T-helper 1 cell (primary cell): ENCODE results near the gene RPL18.

Experiments used
- DNase-seq, 5 donors: peaks; one replicate each; pipeline ENCODE4 v3.0.0-alpha.2; 2012 to 2020

Gene RPL18

DNA sequence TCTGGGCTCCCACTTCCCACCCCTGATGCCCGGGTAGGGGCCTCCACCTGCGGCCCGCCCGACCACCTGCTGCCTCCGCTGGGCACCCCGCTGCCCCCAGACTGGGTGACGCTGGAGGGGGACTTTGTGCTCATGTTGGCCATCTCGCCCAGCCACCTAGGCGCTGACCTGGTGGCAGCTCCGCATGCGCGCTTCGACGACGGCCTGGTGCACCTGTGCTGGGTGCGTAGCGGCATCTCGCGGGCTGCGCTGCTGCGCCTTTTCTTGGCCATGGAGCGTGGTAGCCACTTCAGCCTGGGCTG lies 10.3 kb upstream of the RPL18 start:
- DNase-seq = no peak

- DNase-seq = no peak
Measured at GRCh38 chr19:48628486-48629296, 9.7 kb upstream of the RPL18 start.

GRCh38 chr19:48627865-48628314 lies 8.9 kb upstream of the RPL18 start:
- DNase-seq = no peak

- no peak for DNase-seq
Measured at GRCh38 chr19:48627201-48627864, 8.4 kb upstream of the RPL18 start.

GRCh38 chr19:48625891-48626327 lies 6.9 kb upstream of the RPL18 start:
- DNase-seq = no peak

GRCh38 chr19:48624791-48625723 lies 6.1 kb upstream of the RPL18 start:
- DNase-seq = no peak

DNA sequence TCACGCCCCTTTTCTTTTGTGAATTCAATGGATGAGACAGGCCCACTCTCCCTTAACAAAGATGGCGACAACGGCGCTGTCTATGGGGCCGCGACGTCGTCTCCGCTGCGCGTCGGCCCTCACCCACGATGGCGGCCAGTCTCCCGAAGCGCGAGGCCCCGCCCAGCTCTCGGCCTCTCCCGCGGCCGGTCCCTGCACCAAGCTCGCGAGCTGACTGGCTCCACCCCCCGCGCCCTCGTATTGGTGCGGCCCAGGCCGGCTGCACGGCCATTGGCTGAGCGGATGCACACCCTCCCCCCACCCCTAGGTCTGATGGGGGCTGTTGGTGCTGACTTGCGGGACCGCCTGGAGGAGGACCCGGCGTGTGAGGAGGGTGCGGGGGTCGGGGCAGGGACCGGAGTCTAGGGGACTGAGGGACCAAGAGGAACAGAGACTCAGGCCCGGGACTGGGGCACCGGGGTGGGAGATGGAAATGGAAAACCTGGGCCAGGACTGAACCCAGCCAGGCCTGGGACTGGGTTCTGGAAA lies 5.2 kb upstream of the RPL18 start:
- peak; percentile 87 to 98 (median 89) for DNase-seq

DNA sequence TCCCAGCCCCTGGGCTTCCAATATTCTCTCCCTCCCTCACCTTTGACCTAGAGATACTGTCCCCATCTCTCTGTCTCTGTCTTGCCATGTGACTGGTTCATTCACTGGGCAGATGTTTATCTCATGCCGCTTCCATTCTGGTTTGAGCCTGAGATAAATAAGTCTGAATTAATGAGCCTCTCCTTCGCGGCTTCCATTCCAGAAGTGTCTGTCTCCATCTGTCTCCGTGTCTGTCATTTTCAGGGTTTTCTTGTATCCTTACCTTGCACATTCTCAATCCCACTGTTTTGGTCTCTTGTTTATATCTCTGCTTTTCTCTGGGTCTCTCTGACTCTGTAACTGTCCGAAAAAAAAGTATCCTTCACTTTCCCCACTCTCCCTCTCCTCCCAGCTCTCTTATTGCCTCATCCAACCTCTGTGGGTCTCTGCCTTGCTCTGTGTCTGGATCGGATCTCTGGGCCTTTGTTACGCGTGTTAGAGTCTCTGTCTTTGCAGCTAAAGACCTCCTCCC lies 4.6 kb upstream of the RPL18 start:
- DNase-seq = no peak

DNA sequence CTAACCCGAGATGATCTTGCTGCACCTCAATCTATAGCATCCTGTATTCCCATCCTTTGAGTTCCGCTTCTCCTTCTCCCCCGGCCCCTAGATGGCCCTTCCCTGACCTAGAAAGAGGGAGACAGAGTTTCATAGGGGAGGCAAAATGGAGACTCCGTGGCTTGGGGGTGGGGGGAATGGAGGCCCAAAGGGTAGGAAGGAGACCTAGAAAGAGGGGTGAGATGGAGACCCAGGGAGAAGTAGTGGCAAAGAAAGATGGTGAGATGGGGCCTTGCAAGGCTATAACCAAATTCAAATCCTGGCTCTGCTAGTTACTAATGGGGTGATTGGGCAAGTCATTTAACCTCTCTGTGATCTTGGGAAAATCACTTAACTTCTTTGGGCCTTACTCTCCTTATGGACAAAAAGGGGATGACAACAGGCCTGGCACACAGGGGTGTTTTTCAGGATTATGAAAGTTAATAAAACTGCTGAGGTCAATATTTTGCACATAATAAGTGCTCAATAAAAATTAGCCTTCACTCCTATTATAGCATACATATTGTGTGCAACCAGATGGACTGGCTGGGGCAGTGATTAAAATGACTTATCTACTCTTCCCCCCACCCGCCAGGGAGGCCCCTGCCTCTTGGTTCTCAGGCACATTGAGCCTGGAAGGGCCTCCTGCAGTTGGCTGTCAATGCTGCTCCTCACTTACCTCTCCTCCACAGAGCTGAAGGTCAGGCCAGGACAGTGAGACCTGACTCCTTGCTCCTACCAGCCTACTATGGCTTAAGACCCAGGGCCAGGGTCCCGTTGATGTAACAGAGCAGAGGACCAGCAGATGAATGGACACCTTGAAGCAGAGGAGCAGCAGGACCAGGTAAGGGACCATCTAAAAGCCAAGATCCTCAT lies 961 bp upstream of the RPL18 start:
- no peak for DNase-seq

- no peak for DNase-seq
Measured at GRCh38 chr19:48618278-48618915, 581 bp downstream of the RPL18 start.

- DNase-seq = no peak
Measured at GRCh38 chr19:48617146-48617937, 1.6 kb downstream of the RPL18 start.

DNA sequence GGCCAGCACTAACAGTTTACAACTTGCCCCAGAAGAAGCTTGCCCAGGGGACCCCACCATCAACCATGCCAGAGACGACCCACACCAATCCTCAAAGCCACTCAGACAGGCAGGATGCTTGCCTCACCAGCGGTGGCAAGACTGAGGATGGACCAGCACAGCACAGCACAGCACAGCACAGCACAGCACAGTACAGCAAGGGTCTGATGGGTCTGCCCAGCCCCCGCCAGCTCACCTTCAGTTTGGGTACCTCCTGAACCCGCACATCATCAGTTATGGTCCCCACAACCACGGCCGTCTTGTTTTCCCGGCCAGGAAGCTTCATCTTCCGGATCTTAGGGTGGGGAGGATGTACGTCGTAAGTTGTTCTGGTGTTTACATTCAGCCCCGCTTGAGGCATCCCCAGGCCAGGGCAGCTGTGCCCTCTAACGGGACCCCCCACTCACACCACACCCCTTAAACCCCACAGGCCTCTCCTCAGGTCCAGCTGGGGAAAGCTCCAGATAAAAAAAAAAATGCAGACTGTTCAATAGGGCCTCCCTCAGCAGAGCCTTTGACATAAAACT lies 2.4 kb downstream of the RPL18 start:
- DNase-seq = no peak

GRCh38 chr19:48616041-48616436 lies 2.9 kb downstream of the RPL18 start:
- no peak for DNase-seq

- DNase-seq = no peak
Measured at GRCh38 chr19:48615231-48616040, 3.5 kb downstream of the RPL18 start.

GRCh38 chr19:48614436-48615230 lies 4.3 kb downstream of the RPL18 start, which contains the start of gene FAM83E:
TSS of gene FAM83E (minus strand) at chr19:48615076. CDS start at chr19:48613372, 1,704 bp downstream.
- DNase-seq = no peak

DNA sequence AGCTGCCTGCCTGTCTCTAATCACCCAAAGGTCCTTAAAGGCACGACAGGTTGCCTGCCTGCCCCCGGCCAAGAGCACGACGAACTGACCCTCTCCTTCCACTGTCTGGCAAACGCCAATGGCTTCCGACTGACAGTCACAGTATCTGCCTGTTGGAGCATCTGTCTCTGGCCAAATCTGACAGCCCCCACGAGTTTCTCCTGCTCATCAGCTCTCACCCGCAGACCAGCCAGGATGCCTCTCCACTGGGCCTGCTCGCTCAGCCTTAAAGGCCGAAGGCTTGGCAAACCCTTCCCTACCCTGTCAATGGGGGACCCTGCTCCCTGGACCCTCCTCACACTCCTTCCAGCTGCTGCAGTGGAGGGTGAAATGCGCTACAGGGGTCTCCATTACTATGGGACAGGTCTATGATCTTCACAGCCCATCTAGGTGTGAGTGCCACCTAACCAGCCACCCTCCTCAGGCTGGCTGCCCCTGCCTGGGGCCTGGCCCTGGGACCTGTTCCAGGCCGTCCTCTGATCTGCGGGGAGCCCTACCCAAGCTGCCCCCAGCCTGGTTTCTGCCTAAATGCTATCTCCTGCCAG lies 5.0 kb downstream of the RPL18 start:
- no peak for DNase-seq

DNA sequence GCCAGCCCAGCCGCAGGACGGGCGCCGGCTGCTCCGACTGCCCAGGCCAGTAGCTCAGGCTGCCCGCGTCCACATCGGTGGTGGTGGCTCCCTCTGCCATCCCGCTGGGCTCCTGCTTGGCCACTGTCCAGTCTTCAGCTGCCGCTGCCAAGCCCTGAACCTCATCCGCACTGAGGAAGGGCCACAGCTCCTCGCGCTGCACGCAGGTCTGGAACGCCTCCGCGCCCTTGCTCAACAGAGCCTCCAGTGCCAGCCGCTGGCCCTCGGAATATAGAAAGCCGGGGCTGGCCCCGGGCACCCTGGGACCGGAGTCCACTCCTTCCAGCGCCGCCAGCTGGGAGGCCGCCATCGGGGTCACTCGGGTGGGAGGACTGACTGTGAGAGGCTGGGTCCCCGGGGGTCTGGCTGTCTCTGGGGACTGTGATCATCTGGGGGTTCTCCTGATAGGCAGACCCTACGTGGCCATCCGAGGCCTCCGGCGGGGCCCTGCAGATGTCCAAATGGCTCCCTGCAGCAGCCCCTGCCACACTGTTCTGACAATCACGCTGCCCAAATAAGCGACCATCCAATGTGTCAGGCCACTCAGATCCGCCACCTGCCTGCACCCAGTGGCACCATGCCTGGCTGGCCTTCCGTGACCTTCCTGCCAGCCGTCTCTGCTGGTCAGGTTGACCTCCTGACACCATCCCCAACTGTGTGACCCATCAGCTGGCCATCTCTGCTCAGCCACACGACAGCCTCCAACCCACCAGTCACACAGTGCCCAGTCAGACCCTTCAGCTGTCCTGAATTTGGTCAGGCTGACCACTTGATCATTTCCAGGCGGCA lies 5.7 kb downstream of the RPL18 start:
- DNase-seq = no peak
